Upper lobe of left lung (tissue), 6 donors: ENCODE results near the gene GSG1. TPM values are rescaled to one million over a fixed set of nuclear protein-coding genes. Genes with fewer than 3 reads are reported as not detected.
A peak's percentile ranks its signal among the peaks of the same experiment; 100 is the strongest.

ENCODE experiments used
- ATAC-seq, 2 donors: fragments of 200-7000 bp; cut with Tn5 transposase; one replicate each; pipeline ENCODE4 v1.9.1; 2022; ENCODE audit warnings: mild to moderate bottlenecking in 2 of 2, moderate library complexity in 2 of 2; ENCODE audit not compliant: low FRiP score in 2 of 2
- DNase-seq, 2 donors: peaks; one replicate each; pipeline ENCODE4 v3.0.0-alpha.2; 2019 to 2020
- H3K27ac ChIP-seq, 4 donors: fragments of 200-600 bp; sonication (generic); one replicate each; pipeline ENCODE4 v1.5.1; 2016 to 2019
- H3K27me3 ChIP-seq, 4 donors: fragments of 200-600 bp; sonication (generic); one replicate each; pipeline ENCODE4 v1.5.1; 2017 to 2019
- H3K36me3 ChIP-seq, 4 donors: fragments of 200-600 bp; sonication (generic); one replicate each; pipeline ENCODE4 v1.5.1; 2016 to 2019
- H3K4me1 ChIP-seq, 4 donors: fragments of 200-600 bp; sonication (generic); one replicate each; pipeline ENCODE4 v1.5.1; 2018 to 2019
- H3K4me3 ChIP-seq, 4 donors: fragments of 200-600 bp; sonication (generic); one replicate each; pipeline ENCODE4 v1.5.1; 2017 to 2019; ENCODE audit warnings: mild to moderate bottlenecking in 2 of 4, moderate library complexity in 1 of 4
- H3K9me3 ChIP-seq, 4 donors: fragments of 200-600 bp; sonication (generic); one replicate each; pipeline ENCODE4 v1.5.1; 2018 to 2019
- EP300 ChIP-seq, 4 donors: sonication (generic); formaldehyde crosslinking; IDR thresholded peaks; one replicate each; pipeline ENCODE4 v1.5.1; 2017; ENCODE audit warnings: antibody characterized with exemption in 4 of 4, control low read depth in 2 of 4
- POLR2A ChIP-seq, 4 donors: fragments of 450-650 bp; IDR thresholded peaks; one replicate each; pipeline ENCODE4 v1.5.1; 2016 to 2017; ENCODE audit warnings: antibody characterized with exemption in 4 of 4, mild to moderate bottlenecking in 2 of 4
- POLR2AphosphoS5 ChIP-seq, 2 donors: sonication (generic); formaldehyde crosslinking; IDR thresholded peaks; one replicate each; pipeline ENCODE4 v1.5.1; 2017; ENCODE audit warnings: antibody characterized with exemption in 2 of 2
- WGBS, 2 donors: methylation state at CpG; one replicate each; pipeline ENCODE4 v1.1.5; 2017 to 2018; 5-methylcytosine and 5-hydroxymethylcytosine counted together
- total RNA-seq, 6 donors: library from RNA; depleted of rRNA in 4 of 6; stranded (reverse); fragments of >200 nt in 4 of 6; gene quantifications; one replicate each; pipeline versions ENCODE4 v1.1.0 to v1.2.1, GENCODE V29; 2016 to 2021
- TF ChIP-seq, protein P1 (sequence below), 6 experiments: fragments of 450-650 bp in 4 of 6; fragments of 200-600 bp in 2 of 6; sonication (generic) in 2 of 6; IDR thresholded peaks; one replicate each; pipeline ENCODE4 v1.5.1; 2016 to 2019; ENCODE audit warnings: antibody characterized with exemption in 6 of 6
- donor health status: DM: no; HTN: no; CAD: no; lungs with moderate emphysema.
- donor health status: DM: no; HTN: yes; CAD: no; lungs with severe emphysema.

GSG1 gene
- total RNA-seq, 6 donors from 2014 or later = not detected

DNA sequence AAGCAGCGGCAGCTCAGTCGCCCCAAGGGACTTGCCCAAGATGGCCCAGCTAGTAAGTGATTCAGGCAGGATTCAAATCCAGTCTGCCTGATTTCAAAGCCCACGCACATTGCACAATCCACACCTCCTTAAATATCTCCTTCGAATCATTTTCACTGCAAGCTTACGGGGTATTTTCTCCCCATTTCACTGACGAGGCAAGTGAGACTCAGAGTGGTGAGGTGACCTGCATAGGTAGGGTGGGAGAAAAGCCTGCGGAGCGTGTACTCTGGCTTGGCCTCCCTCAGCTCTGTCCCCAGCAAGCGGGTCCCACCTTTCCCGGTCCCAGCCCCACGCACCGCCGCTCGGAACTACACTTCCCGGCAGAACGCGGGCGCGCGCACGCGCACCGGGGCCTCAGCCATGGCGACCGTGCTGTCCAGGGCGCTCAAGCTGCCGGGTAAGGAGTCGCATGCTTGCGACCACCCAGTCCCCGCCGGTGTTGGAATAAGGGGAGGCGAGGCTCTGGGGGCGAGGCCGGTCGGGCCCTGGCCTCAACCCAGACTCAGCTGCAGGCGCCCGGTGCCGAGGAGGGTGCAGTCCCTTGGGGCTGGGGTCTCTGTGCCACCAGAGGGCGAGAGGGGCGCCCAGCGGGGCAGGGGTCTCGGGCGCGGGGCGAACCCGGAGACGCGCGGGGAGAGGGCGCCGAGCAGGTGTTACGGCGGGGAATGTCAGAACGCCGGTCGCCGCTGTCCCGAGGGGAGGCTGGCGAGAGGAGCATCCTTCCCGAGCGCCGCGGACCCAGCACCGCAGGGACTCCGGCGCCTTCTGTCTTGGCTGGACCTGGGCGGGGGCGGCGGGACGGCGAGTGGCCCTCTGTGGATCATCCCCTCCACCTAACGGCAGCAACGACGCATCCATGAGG lies 59.2 kb downstream of the GSG1 start, which contains the start of gene FAM234B:
Gene FAM234B (plus strand): TSS at position 380 of the 904 bp plus-strand sequence. CDS start 23 bp downstream, at position 403.
- 4% methylated on average over 29 to 41 of the region's 74 CpGs for WGBS, 2 donors
- TF ChIP-seq POLR2AphosphoS5 (IDR thresholded peaks at IDR 0.05) = peak in 1 of 2 donors; percentile 23
- no peak for TF ChIP-seq EP300 (IDR thresholded peaks at IDR 0.05)
- peak in 1 of 4 donors; percentile 45 for TF ChIP-seq POLR2A (IDR thresholded peaks at IDR 0.05)
- TF ChIP-seq, protein P1, sequence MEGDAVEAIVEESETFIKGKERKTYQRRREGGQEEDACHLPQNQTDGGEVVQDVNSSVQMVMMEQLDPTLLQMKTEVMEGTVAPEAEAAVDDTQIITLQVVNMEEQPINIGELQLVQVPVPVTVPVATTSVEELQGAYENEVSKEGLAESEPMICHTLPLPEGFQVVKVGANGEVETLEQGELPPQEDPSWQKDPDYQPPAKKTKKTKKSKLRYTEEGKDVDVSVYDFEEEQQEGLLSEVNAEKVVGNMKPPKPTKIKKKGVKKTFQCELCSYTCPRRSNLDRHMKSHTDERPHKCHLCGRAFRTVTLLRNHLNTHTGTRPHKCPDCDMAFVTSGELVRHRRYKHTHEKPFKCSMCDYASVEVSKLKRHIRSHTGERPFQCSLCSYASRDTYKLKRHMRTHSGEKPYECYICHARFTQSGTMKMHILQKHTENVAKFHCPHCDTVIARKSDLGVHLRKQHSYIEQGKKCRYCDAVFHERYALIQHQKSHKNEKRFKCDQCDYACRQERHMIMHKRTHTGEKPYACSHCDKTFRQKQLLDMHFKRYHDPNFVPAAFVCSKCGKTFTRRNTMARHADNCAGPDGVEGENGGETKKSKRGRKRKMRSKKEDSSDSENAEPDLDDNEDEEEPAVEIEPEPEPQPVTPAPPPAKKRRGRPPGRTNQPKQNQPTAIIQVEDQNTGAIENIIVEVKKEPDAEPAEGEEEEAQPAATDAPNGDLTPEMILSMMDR (IDR thresholded peaks at IDR 0.05) = peak in 3 of 6 experiments; percentile 37 to 49 (median 40)

DNA sequence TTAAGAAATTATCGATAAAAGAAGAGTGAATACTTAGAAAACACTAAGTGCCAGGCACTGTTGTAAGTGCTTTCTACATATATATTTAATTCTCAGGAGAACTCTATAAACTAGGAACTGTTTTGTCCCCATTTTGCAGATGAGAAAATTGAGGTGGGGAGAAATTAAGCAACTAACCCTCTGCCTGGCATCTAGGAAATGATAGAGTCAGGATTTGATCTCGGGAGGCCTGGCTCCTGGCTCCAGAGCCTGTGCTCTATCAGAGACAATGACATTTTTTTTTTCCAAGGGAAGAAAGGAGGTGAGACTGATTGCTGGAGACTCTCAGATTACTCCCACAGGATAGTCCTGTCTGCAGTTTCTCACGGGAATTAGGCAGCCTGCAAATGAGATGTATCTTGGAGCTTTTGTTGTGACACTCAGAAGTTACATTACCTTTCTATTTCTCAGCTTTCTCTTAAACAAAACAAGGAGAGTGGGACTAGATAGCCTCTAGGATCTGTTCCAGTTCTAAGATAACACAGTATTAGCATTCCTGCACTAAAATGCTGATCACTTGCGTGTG lies 60.7 kb downstream of the GSG1 start:
- Histone ChIP-seq H3K36me3 (no peaks in the 10 kb centered on the region), H3K27me3 (no peaks in the 10 kb centered on the region), H3K9me3 (no peaks in the 10 kb centered on the region), H3K4me3 (no peak overlapping the region), H3K4me1 (peaks cover 7 to 19% (median 9%) of the 10 kb centered on the region in 4 donors), H3K27ac (no peak overlapping the region)
- WGBS, 2 donors = 82 to 85% methylated on average over 3 to 4 of the region's 4 CpGs
- ATAC-seq = no peak
- no peak for TF ChIP-seq EP300 (IDR thresholded peaks at IDR 0.05)
- TF ChIP-seq, protein P1 (IDR thresholded peaks at IDR 0.05) = no peak
- no peak for DNase-seq

More for the DNA sequence above, 59.2 kb downstream of the GSG1 start, which contains the start of gene FAM234B:
- no peaks in the 10 kb centered on the region for H3K9me3 ChIP-seq
- peaks cover 7 to 19% (median 9%) of the 10 kb centered on the region in 4 donors for H3K4me1 ChIP-seq
- no peaks in the 10 kb centered on the region for H3K27me3 ChIP-seq
- H3K27ac ChIP-seq = peak within 1 kb of the TSS; percentile 38 to 84 (median 56)
- peak within 1 kb of the TSS; percentile 74 to 99 (median 88) for H3K4me3 ChIP-seq
- H3K36me3 ChIP-seq = no peaks in the 10 kb centered on the region
- peak; percentile 89 to 97 for ATAC-seq
- peak; percentile 78 to 97 for DNase-seq

DNA sequence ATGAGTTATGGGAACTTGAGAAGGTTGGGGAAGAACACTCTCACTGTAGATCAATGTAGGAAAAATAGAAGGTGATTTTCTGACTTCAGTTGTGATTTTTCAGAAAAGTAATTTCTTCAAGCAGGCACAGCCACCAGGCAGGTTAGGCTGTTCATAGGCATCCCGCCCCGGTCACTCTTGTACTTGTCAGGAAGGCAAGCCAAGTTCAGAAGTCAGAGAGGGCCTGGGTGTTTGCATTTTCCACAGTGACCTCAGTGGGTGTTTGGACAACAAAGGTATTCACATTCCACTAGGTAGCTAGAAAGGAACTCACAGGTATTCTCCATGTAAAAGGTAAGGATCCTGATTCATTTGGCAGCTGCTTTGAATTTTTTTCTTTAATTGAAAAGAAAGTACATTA lies 62.2 kb downstream of the GSG1 start:
- Histone ChIP-seq H3K36me3 (no peaks in the 10 kb centered on the region), H3K4me1 (peaks cover 7 to 19% (median 9%) of the 10 kb centered on the region in 4 donors), H3K9me3 (no peaks in the 10 kb centered on the region), H3K27ac (peak overlapping the region in 1 of 4 donors; percentile 35), H3K4me3 (no peak overlapping the region), H3K27me3 (no peaks in the 10 kb centered on the region)
- no peak for TF ChIP-seq EP300 (IDR thresholded peaks at IDR 0.05)
- TF ChIP-seq, protein P1 (IDR thresholded peaks at IDR 0.05) = no peak
- no peak for TF ChIP-seq POLR2AphosphoS5 (IDR thresholded peaks at IDR 0.05)
- no peak for TF ChIP-seq POLR2A (IDR thresholded peaks at IDR 0.05)
- DNase-seq (peak in 1 of 2 donors; percentile 52), ATAC-seq (no peak)
- 63 to 65% methylated on average over 2 of the region's 2 CpGs for WGBS, 2 donors

DNA sequence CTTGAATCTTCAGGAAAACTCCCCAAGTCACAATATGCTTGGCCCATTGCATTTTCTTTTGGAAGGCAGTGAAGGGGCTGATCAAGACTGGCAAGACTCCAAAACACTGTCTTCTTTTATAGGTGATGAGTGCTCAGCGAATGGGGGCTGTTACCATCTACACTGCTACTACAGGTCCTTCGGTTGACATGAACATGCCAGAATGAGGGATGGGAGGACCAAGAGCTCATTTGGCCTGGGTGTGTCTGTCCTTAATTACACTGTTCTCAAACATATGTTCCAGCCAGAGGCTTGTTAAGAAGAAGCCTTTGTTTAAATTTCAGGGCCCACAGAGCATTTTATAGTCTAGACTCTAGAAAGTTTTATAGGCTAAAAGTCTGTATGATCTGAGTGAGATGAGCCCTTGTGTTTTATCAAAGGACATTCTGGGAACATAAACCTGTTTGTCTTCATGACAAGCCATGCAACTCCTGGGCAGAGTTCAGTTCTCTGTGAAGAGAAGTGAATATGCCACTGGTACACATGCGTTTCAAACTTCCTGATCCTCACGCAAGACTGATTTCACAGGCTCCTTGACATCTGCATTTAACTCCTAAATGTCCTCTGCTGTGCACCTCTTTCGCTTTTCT lies 64.0 kb downstream of the GSG1 start:
- Histone ChIP-seq H3K36me3 (no peaks in the 10 kb centered on the region), H3K27me3 (no peaks in the 10 kb centered on the region), H3K27ac (no peak overlapping the region), H3K4me1 (peaks cover 0 to 12% (median 4%) of the 10 kb centered on the region in 4 donors), H3K4me3 (no peak overlapping the region), H3K9me3 (no peaks in the 10 kb centered on the region)
- ATAC-seq = no peak
- 49 to 53% methylated on average over 5 of the region's 5 CpGs for WGBS, 2 donors
- no peak for DNase-seq
- TF ChIP-seq POLR2A (IDR thresholded peaks at IDR 0.05) (no peak), EP300 (IDR thresholded peaks at IDR 0.05) (no peak), POLR2AphosphoS5 (IDR thresholded peaks at IDR 0.05) (no peak)
- TF ChIP-seq, protein P1 (IDR thresholded peaks at IDR 0.05) = no peak
